HCT116 (cell line): ENCODE results near the gene CCDC85B.

Source experiments
- ELF1 ChIP-seq: IDR thresholded peaks from 2 replicates; pipeline ENCODE4 v1.6.1; 2012; ENCODE audit warnings: low read depth, borderline replicate concordance
- EZH2phosphoT487 ChIP-seq: fragments of 200-600 bp; IDR thresholded peaks from 2 replicates; pipeline ENCODE4 v1.6.1; 2018; ENCODE audit warnings: antibody characterized with exemption, borderline replicate concordance
- JUND ChIP-seq: IDR thresholded peaks from 2 replicates; pipeline ENCODE4 v1.6.1; 2012
- TCF7L2 ChIP-seq: IDR thresholded peaks from 2 replicates; pipeline ENCODE4 v1.7.0; 2011; ENCODE audit warnings: borderline replicate concordance, inconsistent platforms; ENCODE audit not compliant: insufficient read depth, insufficient read length; ENCODE audit errors: extremely low read depth
- TF ChIP-seq, protein P1 (sequence below), 3 experiments: fragments of 200-600 bp in 1 of 3; sonication (generic) in 1 of 3; IDR thresholded peaks in 2 of 3; conservative IDR thresholded peaks in 1 of 3; 2 replicates each; pipeline ENCODE4 v1.5.1; 2012 to 2017; ENCODE audit warnings: low read depth in 2 of 3, low read length in 2 of 3, antibody characterized with exemption in 1 of 3, borderline replicate concordance in 1 of 3, control low read depth in 1 of 3, mild to moderate bottlenecking in 1 of 3, mixed read lengths in 1 of 3, mixed run types in 1 of 3, moderate library complexity in 1 of 3; ENCODE audit not compliant: insufficient read depth in 1 of 3

GRCh38 chr11:65870706-65871681, 19.5 kb upstream of the CCDC85B start:
- TF ChIP-seq JUND (no peak), EZH2phosphoT487 (no peak), ELF1 (no peak), TCF7L2 (no peak)
- TF ChIP-seq, protein P1, sequence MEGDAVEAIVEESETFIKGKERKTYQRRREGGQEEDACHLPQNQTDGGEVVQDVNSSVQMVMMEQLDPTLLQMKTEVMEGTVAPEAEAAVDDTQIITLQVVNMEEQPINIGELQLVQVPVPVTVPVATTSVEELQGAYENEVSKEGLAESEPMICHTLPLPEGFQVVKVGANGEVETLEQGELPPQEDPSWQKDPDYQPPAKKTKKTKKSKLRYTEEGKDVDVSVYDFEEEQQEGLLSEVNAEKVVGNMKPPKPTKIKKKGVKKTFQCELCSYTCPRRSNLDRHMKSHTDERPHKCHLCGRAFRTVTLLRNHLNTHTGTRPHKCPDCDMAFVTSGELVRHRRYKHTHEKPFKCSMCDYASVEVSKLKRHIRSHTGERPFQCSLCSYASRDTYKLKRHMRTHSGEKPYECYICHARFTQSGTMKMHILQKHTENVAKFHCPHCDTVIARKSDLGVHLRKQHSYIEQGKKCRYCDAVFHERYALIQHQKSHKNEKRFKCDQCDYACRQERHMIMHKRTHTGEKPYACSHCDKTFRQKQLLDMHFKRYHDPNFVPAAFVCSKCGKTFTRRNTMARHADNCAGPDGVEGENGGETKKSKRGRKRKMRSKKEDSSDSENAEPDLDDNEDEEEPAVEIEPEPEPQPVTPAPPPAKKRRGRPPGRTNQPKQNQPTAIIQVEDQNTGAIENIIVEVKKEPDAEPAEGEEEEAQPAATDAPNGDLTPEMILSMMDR (IDR thresholded peaks at IDR 0.05 in 2 of 3, conservative IDR thresholded peaks at IDR 0.05 in 1 of 3; ENCODE audit: borderline replicate concordance in 1 of 3, insufficient read depth in 1 of 3, low read depth in 2 of 3, low read length in 2 of 3) = no peak
